ENCODE data around the gene LRTM1.

Gene LRTM1

DNA sequence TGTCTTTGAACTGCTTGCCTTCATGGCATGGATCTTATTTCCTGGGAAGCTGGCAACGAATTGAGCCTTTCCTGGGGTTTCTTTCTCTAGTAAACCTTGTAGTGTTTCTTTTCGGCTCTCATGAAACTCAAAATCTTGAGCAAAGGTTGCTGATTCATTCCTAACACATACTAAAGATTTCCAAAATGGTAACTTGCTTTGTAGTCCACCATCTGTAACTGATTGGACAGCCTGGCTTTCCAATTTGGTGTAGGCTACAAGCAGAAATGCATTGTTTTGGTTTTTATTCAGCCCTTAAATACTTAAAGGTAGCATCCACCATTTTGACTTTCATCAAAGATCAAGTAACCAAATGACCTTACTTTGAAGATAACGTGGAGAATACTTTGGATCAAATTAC, 38.1 kb downstream of the LRTM1 start:
- no peak for DNase-seq

GRCh38 chr3:54888873-54889272, 39.0 kb downstream of the LRTM1 start:
- no peak for DNase-seq

- no peak for DNase-seq
Measured at GRCh38 chr3:54888162-54888561, 39.7 kb downstream of the LRTM1 start.

DNA sequence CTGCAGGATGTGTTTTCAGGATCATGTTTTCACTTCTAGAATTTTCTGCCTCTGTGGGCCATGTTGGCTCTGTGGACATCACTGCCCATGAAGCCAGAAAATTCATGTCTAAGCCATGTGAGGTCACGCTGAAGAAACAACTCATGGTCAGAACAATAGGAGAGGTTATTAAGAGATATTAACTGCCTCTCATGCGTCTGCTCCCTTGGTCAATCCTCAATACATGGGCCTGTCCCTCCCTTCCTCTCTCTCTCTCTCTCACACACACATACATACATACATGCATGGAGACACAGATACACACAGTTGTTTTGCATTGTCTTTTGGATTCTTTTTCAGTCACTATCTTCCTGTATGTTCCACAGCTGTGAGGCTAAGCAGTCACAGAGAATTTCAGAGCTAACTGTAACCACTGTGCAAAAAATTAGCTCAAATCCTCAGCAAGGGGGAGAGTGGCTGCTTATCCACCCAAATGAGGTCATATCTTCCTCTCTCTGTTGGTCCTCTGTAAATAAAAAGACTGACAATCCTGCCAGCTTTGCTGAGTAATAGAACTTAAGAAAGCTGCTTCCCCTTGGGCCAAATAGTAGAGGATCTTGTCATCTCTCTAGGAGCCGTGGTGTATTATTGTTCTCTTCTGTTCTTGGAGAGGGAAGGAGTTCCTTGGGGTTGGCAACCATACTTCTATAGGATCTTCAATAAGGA, 45.6 kb downstream of the LRTM1 start:
- DNase-seq: no peak

DNA sequence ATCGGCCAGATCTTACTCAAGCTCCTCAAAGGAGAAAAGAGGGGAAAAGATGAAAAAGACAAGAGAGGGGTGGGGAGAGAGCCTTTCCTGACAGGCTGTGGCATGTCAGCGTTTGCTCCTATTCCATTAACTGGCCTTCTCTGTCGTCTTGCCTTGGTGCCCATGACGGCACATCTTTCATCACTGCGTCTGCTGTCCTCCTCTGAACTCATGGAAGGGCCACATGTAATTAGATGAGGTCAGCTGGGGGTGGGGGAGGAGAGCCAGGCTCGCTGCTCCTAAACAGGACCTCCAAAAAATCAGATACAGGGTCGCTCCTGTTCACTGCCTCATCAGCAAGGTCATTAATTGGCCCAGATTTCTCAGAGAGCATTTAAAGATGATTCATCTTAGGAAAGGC, 49.7 kb downstream of the LRTM1 start:
- no peak for DNase-seq

DNA sequence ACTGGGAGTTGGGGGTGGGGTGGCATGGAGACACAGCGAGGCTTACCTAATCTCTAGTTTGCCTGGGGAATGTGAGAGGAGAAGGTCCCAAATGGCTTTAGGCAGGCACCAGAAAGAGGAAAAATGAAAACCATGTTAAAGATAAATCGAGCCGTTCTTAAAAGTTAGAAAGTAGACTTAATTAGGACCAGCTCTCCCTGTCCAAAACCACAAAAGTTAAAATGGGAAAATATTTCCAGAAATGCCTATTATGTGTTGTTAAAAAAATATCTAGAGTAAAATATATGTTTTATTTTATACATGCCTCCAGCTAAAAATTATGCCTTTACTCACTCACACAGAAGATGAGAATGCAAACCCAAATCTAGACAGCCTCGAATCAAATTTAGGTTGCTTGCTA, 50.1 kb downstream of the LRTM1 start:
- DNase-seq: no peak

DNA sequence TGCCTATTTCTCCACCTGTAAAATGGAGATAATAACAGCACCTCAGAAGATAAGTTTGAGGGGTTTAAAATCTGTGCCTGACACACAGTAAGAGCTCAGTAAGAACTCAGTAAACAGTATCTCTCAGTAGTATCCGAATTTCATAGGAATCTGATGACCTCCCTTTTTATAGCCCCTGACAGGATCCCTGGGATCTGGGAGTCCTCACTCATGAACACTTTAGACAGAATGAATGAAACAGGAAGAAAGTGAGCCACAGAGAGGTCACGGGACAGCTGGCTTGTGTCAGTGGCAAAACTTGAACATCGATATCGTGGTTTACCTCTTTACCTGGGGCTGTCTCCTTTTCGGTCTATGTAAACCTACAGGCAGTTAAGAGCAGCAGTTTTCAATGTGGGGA, 51.2 kb downstream of the LRTM1 start:
- DNase-seq: no peak

DNA sequence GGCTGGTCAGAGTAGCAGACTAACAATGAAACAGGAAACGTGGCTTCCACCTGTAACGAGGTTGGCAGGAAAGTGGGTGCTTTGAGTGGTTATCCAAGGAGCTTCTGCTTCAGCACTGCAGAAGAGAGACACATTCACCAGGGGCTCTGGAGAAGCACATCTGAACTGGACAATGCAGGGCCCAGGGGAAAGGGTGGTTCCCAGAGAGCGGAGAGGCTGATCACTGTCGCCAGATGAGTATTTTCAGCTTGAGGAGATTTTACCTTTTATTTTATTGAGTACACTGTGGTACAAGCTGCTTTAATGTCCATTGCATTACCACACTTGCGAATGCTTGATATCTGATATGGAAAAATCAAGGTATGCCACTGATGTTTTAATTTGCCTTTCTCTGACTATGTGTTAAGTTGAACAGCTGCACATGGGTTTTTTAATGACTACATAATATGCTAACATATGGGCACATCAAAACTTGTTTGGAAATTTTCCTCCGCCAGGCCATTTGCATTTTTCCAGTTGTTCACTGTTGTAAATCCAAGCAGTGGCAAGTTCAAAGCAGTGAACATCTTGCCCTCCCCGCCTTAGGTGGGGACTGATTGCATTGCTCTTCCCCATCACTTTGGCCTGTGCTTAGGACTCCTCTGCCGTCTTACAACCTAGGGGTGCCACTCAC, 52.1 kb downstream of the LRTM1 start:
- no peak for DNase-seq

DNA sequence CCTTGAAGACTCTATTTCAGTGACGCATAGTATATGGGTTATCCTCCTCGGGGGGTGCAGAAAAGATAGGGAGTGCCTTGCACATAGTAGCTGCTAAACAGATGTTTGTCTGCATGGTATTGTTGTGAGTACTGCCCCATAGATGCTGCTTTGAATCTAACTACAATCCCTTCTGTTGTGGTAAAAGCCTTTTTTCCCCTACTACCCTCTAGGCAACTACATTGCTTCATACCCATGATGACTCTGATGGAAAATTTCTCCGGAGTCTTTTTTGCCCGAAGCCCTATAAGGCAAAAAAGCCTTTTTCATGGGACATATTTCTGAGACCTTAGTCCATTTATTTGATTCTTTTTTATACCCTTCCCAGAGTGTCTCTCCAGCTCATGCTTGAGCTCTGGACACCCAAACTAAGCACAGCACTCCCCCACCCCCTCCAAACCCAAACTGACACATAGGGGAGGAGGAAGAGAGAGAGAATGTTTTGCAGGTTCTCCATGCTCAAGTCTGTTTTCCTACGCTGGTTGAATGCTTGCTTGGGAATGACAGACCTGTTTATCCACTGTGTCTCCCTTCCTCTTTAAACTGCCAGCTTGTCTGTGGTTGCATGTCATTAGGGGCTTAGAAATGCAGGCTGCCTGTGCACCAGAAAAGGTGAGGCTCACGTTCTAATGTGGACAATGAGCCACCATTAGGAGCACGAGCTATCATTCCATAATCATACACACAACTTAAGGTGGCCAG, 52.9 kb downstream of the LRTM1 start:
- DNase-seq: no peak

DNA sequence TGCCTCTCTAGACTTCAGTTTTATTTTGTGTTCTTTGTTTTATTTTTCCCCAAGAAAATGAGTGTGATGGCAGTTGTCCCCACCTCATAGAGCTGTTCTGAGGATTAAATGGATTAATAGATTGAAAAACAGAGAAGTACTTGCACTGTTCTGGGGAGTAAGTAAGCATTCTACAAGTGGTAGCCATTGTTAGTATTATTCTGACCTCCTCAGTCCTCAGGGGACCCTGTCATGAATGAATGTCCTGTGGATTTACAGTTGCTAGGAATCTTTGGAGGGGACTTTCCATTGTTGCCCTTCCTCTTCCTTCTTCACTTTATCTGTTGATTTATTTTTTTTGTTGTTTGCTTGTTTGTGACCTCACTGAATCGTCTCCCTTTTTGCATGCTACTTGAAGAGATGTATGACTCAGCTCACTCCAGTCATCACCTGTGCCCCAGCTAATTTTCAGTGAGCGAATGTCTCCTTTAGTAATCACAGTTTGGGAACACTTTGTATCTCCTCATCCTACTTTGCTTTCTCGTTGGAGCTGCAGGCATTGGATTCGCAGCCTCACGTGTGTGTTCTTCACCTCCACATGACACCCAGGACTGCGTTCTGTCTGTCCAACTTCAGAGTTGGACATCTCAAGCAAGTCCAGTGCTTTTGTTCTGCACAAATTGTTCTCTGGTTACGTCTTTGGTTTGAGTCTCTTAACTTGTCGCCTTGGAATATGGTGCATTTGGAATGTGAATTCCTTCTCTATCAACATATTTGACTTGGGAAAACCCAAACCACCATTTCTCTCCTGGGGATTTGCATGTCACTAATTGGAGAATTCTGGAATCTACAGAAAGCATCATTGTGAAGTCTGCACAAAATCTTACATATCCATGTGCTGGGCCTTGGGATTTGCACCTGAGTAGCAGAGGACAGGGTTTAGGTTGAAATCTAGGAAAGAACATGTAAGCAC, 54.5 kb downstream of the LRTM1 start:
- DNase-seq: no peak

DNA sequence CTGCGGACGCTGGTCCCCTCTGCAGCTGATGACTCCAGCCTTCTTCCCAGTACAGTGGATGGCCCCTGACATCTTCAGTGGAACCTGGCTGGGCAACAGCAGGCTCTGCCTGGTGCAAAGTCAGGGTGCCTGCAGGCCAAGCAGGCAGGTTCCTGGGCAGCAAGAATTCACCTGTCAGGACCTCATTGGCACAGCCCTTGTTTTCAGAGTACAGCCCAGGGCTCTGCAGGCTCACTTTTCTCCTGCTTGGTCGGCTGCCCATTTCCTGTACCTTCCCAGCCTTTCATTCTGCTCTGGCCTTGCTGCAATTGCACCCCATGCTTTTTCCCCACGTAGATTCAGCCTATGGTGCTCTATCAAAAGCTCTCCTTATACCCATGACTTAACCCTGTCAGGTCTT, 56.0 kb downstream of the LRTM1 start:
- DNase-seq: no peak

DNA sequence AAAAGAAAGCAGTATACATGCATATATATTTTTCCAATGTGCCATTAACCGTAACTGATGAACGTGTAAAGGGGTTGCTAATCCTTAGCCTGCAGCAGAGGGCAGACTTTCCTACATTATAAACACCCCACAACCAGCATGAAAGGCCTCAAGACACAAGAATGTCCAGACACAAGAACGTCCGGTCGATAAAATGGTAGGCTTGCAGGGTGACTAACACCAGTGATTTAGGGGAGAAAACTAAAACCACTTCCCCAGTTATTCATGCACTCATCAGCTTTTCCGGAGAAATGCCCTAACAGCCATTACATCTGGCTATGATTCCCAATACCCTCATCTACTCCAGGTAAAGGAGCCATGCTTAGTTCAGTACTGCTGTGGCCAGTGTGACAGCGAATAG, 57.4 kb downstream of the LRTM1 start:
- no peak for DNase-seq
